ENCODE data around the gene ITIH2.

- TF ChIP-seq CTCF (IDR thresholded peaks at IDR 0.05; ENCODE audit: insufficient read depth, low read length, poor library complexity, severe bottlenecking) (no peak), EZH2phosphoT487 (conservative IDR thresholded peaks at IDR 0.05; ENCODE audit: low read length) (no peak)
Measured at GRCh38 chr10:7795605-7796004, 92.5 kb downstream of the ITIH2 start.
